Spleen (tissue), 11 donors: ENCODE measurements around the gene UIMC1. TPM values are rescaled to one million over a fixed set of nuclear protein-coding genes. Genes with fewer than 3 reads are reported as not detected.

Experiments used
- DNase-seq: peaks from one replicate; pipeline ENCODE4 v3.0.0-alpha.2; 2020
- H3K27ac ChIP-seq, 8 donors: fragments of 200-600 bp; sonication (generic) in 7 of 8; 1 replicate in 4 of 8; 2 replicates in 4 of 8; pipeline versions ENCODE4 v1.5.0 to v1.8.0; 2016 to 2021; ENCODE audit warnings: inconsistent platforms in 4 of 8, mild to moderate bottlenecking in 4 of 8, moderate library complexity in 1 of 8
- H3K27me3 ChIP-seq, 7 donors: fragments of 200-600 bp; sonication (generic) in 6 of 7; replicated peaks in 1 of 7; 1 replicate in 4 of 7; 2 replicates in 3 of 7; pipeline versions ENCODE4 v1.5.0 to v1.8.0; 2016 to 2021; ENCODE audit warnings: inconsistent platforms in 3 of 7, mild to moderate bottlenecking in 1 of 7
- H3K36me3 ChIP-seq, 6 donors: fragments of 200-600 bp; sonication (generic) in 5 of 6; 1 replicate in 4 of 6; 2 replicates in 2 of 6; pipeline versions ENCODE4 v1.5.0 to v1.8.0; 2016 to 2021; ENCODE audit warnings: inconsistent platforms in 2 of 6
- H3K4me1 ChIP-seq, 6 donors: fragments of 200-600 bp; sonication (generic) in 5 of 6; 1 replicate in 3 of 6; 2 replicates in 3 of 6; pipeline versions ENCODE4 v1.5.0 to v1.8.0; 2016 to 2021; ENCODE audit warnings: inconsistent platforms in 3 of 6
- H3K4me3 ChIP-seq, 8 donors: fragments of 200-600 bp; sonication (generic) in 7 of 8; 1 replicate in 4 of 8; 2 replicates in 4 of 8; pipeline versions ENCODE4 v1.5.0 to v1.8.0; 2016 to 2021; ENCODE audit warnings: inconsistent platforms in 4 of 8, mild to moderate bottlenecking in 4 of 8, moderate library complexity in 2 of 8
- H3K9me3 ChIP-seq, 8 donors: fragments of 200-600 bp; sonication (generic) in 7 of 8; 1 replicate in 4 of 8; 2 replicates in 4 of 8; pipeline versions ENCODE4 v1.5.0 to v1.8.0; 2016 to 2021; ENCODE audit warnings: inconsistent platforms in 4 of 8
- CTCF ChIP-seq, 11 experiments: fragments of 200-600 bp in 7 of 11; fragments of 450-650 bp in 4 of 11; sonication (generic) in 4 of 11; IDR thresholded peaks in 8 of 11; conservative IDR thresholded peaks in 3 of 11; 1 replicate in 7 of 11; 2 replicates in 4 of 11; pipeline versions ENCODE4 v1.4.0 to v1.8.0; 2016 to 2021; ENCODE audit warnings: antibody characterized with exemption in 11 of 11, inconsistent platforms in 4 of 11, mild to moderate bottlenecking in 1 of 11
- POLR2A ChIP-seq, 3 donors: fragments of 450-650 bp; IDR thresholded peaks; one replicate each; pipeline ENCODE4 v1.5.1; 2017; ENCODE audit warnings: antibody characterized with exemption in 3 of 3, mild to moderate bottlenecking in 1 of 3
- POLR2AphosphoS5 ChIP-seq, 3 donors: sonication (generic); formaldehyde crosslinking; IDR thresholded peaks; one replicate each; pipeline ENCODE4 v1.5.1; 2017; ENCODE audit warnings: antibody characterized with exemption in 3 of 3
- WGBS, 5 donors: extraction: QIAGEN DNeasy Blood & Tissue Kit in 3 of 5; methylation state at CpG; one replicate each; pipeline versions ENCODE4 v1.1.5 to v1.1.7; 2013 to 2018; 5-methylcytosine and 5-hydroxymethylcytosine counted together
- intact Hi-C: fragments of 100-400 bp; cut with DNase I; formaldehyde crosslinking; loops from one replicate; pipeline ENCODE4 v1.15.0; 2023; ENCODE audit warnings: low total_unique reads
- polyA plus RNA-seq, 3 donors: library from polyadenylated mRNA; stranded (reverse); fragments of 200-250 nt; gene quantifications; one replicate each; pipeline ENCODE4 v1.2.1, GENCODE V29; 2013
- total RNA-seq, 7 donors: library from RNA; depleted of rRNA in 3 of 7; stranded (reverse); fragments of >200 nt in 3 of 7; fragmentation: NEBNext Ultra II Directional in 4 of 7; extraction: Animal tissue kit (Norgen Biotek cat#: 25700) in 4 of 7; gene quantifications; one replicate each; pipeline versions ENCODE4 v1.1.0 to v1.2.1, GENCODE V29; 2016 to 2021
- donor health status: healthy with polysubstance abuse.
- donor health status: DM: no; HTN: no; CAD: no; lungs with moderate emphysema.
- donor health status: DM: no; HTN: no; CAD: no.
- donor health status: Bipolar disorder and iron deficiency.
- donor health status: healthy.
- donor health status: DM: no; HTN: no; CAD: no.
- donor health status: DM: yes; HTN: yes; CAD: no.

The UIMC1 gene
- total and polyA plus RNA-seq, 10 donors, result 34.4 to 81.8 (median 53.8) TPM

GRCh38 chr5:177044641-177045040 lies 38.1 kb upstream of the UIMC1 start:
- no peak overlapping the region for H3K4me3 ChIP-seq
- intact Hi-C loops, result no loop called here
- no peak for TF ChIP-seq POLR2AphosphoS5 (IDR thresholded peaks at IDR 0.05)
- TF ChIP-seq POLR2A (IDR thresholded peaks at IDR 0.05), result no peak
- no peak for TF ChIP-seq CTCF (IDR thresholded peaks at IDR 0.05 in 8 of 11, conservative IDR thresholded peaks at IDR 0.05 in 3 of 11)
- H3K27me3 ChIP-seq, result no peaks in the 10 kb centered on the region
- DNase-seq, result no peak
- H3K4me1 ChIP-seq, result no peaks in the 10 kb centered on the region
- H3K27ac ChIP-seq, result no peak overlapping the region
- peaks cover 0 to 100% (median 60%) of the 10 kb centered on the region in 6 donors for H3K36me3 ChIP-seq
- H3K9me3 ChIP-seq, result no peaks in the 10 kb centered on the region
- WGBS, 5 donors, result 92 to 100% (median 97%) methylated on average over 1 of the region's 1 CpG

- intact Hi-C loops, result no loop called here
- peaks cover 0 to 100% (median 56%) of the 10 kb centered on the region in 6 donors for H3K36me3 ChIP-seq
- H3K4me3 ChIP-seq, result no peak overlapping the region
- 57 to 80% (median 61%) methylated on average over 1 of the region's 1 CpG for WGBS, 5 donors
- no peak for DNase-seq
- H3K27me3 ChIP-seq, result no peaks in the 10 kb centered on the region
- no peaks in the 10 kb centered on the region for H3K4me1 ChIP-seq
- H3K9me3 ChIP-seq, result no peaks in the 10 kb centered on the region
- no peak overlapping the region for H3K27ac ChIP-seq
- TF ChIP-seq CTCF (IDR thresholded peaks at IDR 0.05 in 8 of 11, conservative IDR thresholded peaks at IDR 0.05 in 3 of 11), result no peak
- TF ChIP-seq POLR2A (IDR thresholded peaks at IDR 0.05), result no peak
- no peak for TF ChIP-seq POLR2AphosphoS5 (IDR thresholded peaks at IDR 0.05)
Observed at GRCh38 chr5:177043958-177044357, 37.4 kb upstream of the UIMC1 start.

GRCh38 chr5:177043114-177043513 lies 36.5 kb upstream of the UIMC1 start:
- Histone ChIP-seq H3K4me3 (no peak overlapping the region), H3K4me1 (peaks cover 0 to 5% (median 0%) of the 10 kb centered on the region in 6 donors), H3K27me3 (no peaks in the 10 kb centered on the region), H3K27ac (no peak overlapping the region), H3K36me3 (peaks cover 0 to 93% (median 52%) of the 10 kb centered on the region in 6 donors), H3K9me3 (no peaks in the 10 kb centered on the region)
- no peak for TF ChIP-seq POLR2A (IDR thresholded peaks at IDR 0.05)
- TF ChIP-seq POLR2AphosphoS5 (IDR thresholded peaks at IDR 0.05), result no peak
- no peak for TF ChIP-seq CTCF (IDR thresholded peaks at IDR 0.05 in 8 of 11, conservative IDR thresholded peaks at IDR 0.05 in 3 of 11)
- WGBS, 5 donors, result 94 to 99% (median 96%) methylated on average over 6 of the region's 6 CpGs
- DNase-seq, result no peak
- intact Hi-C loops, result no loop called here

GRCh38 chr5:177041936-177042335 lies 35.4 kb upstream of the UIMC1 start:
- peaks cover 0 to 86% (median 48%) of the 10 kb centered on the region in 6 donors for H3K36me3 ChIP-seq
- H3K4me3 ChIP-seq, result no peak overlapping the region
- WGBS, 5 donors, result 93 to 100% (median 97%) methylated on average over 2 of the region's 2 CpGs
- no peak for TF ChIP-seq POLR2A (IDR thresholded peaks at IDR 0.05)
- no peak for TF ChIP-seq CTCF (IDR thresholded peaks at IDR 0.05 in 8 of 11, conservative IDR thresholded peaks at IDR 0.05 in 3 of 11)
- no peak for TF ChIP-seq POLR2AphosphoS5 (IDR thresholded peaks at IDR 0.05)
- no peaks in the 10 kb centered on the region for H3K9me3 ChIP-seq
- no peak overlapping the region for H3K27ac ChIP-seq
- intact Hi-C loops, result no loop called here
- no peak for DNase-seq
- H3K27me3 ChIP-seq, result no peaks in the 10 kb centered on the region
- peaks cover 0 to 12% (median under 1%) of the 10 kb centered on the region in 6 donors for H3K4me1 ChIP-seq
